Endothelial cell of umbilical vein (primary cell): ENCODE data around the gene DLG5. TPM values are rescaled to one million over a fixed set of nuclear protein-coding genes. Genes with fewer than 3 reads are reported as not detected.

Source experiments
- BruUV-seq: library from RNA; stranded (reverse); fragments of 400-500 nt; replicated peaks from 2 replicates; lab custom pipeline; 2021; lab: Mats Ljungman, UMichigan
- CTCF ChIA-PET: fragments of 300-600, 350-600 bp; sonication (Branson Sonifier 250); formaldehyde crosslinking; loops from one replicate; lab custom pipeline; 2021; ENCODE audit warnings: antibody characterized with exemption, inconsistent platforms; lab: Charles Lee
- POLR2A ChIA-PET: fragments of 300-600, 350-600 bp; sonication (Branson Sonifier 250); formaldehyde crosslinking; loops from one replicate; lab custom pipeline; 2021; ENCODE audit warnings: antibody characterized with exemption, inconsistent platforms; lab: Charles Lee
- DNase-seq: peaks from one replicate; pipeline ENCODE4 v3.0.0-alpha.2; 2011; ENCODE audit warnings: low read depth, low spot score
- FAIRE-seq: peaks from 2 replicates; lab custom pipeline; 2011; peaks lifted over from hg19 to GRCh38; lab: Jason Lieb, UNC
- H2AFZ ChIP-seq: 2 replicates; pipeline ENCODE4 v1.6.0; 2012; ENCODE audit warnings: low read depth, low read length, control low read depth, inconsistent platforms
- H3K27ac ChIP-seq: 2 replicates; pipeline ENCODE4 v1.5.1; 2011; ENCODE audit warnings: low read depth, mild to moderate bottlenecking, control low read depth, low read length, moderate library complexity; ENCODE audit not compliant: insufficient read depth
- H3K27me3 ChIP-seq, 2 experiments: 2 replicates each; pipeline versions ENCODE4 v1.6.0 to v1.6.1; 2011; ENCODE audit warnings: low read length in 2 of 2, mixed read lengths in 1 of 2; ENCODE audit not compliant: control insufficient read depth in 2 of 2, insufficient read depth in 2 of 2
- H3K36me3 ChIP-seq, 2 experiments: 2 replicates in 1 of 2; 3 replicates in 1 of 2; pipeline ENCODE4 v1.5.1; 2011; ENCODE audit warnings: low read length in 2 of 2, mild to moderate bottlenecking in 1 of 2, moderate library complexity in 1 of 2; ENCODE audit not compliant: control insufficient read depth in 2 of 2, insufficient read depth in 2 of 2; ENCODE audit errors: extremely low read depth in 1 of 2
- H3K4me1 ChIP-seq: 3 replicates; pipeline ENCODE4 v1.5.1; 2011; ENCODE audit warnings: mild to moderate bottlenecking, low read length; ENCODE audit not compliant: control insufficient read depth, insufficient read depth; ENCODE audit errors: extremely low read depth
- H3K4me2 ChIP-seq: 2 replicates; pipeline ENCODE4 v1.6.1; 2011; ENCODE audit warnings: low read length, control low read depth, mixed read lengths; ENCODE audit not compliant: insufficient read depth
- H3K4me3 ChIP-seq, 3 experiments: fragments of 200-600 bp in 1 of 3; sonication (generic), shearing (Covaris generic) in 1 of 3; replicated peaks in 1 of 3; 2 replicates each; pipeline ENCODE4 v1.5.1; 2011 to 2016; ENCODE audit warnings: control low read depth in 3 of 3, low read length in 3 of 3, mild to moderate bottlenecking in 2 of 3, inconsistent platforms in 1 of 3, low read depth in 1 of 3, moderate library complexity in 1 of 3; ENCODE audit not compliant: insufficient read depth in 1 of 3
- H3K79me2 ChIP-seq: 2 replicates; pipeline ENCODE4 v1.6.0; 2012; ENCODE audit warnings: low read length, inconsistent platforms; ENCODE audit not compliant: control insufficient read depth, insufficient read depth
- H3K9ac ChIP-seq: replicated peaks from 2 replicates; pipeline ENCODE3; 2011; ENCODE audit warnings: low read length, control low read depth; ENCODE audit not compliant: insufficient read depth; ENCODE audit errors: extremely low read depth
- H3K9me1 ChIP-seq: replicated peaks from 3 replicates; pipeline ENCODE4 v1.6.0; 2011; ENCODE audit warnings: mild to moderate bottlenecking, low read length; ENCODE audit not compliant: control insufficient read depth, insufficient read depth; ENCODE audit errors: extremely low read depth
- H3K9me3 ChIP-seq: replicated peaks from 2 replicates; pipeline ENCODE4 v1.5.1; 2012; ENCODE audit warnings: low read length, inconsistent platforms; ENCODE audit not compliant: control insufficient read depth, insufficient read depth
- H4K20me1 ChIP-seq: replicated peaks from 2 replicates; pipeline ENCODE3; 2011; ENCODE audit warnings: mild to moderate bottlenecking, low read length; ENCODE audit not compliant: control insufficient read depth, insufficient read depth; ENCODE audit errors: extremely low read depth
- CTCF ChIP-seq, 2 donors: IDR thresholded peaks; 1 replicate in 1 of 2; 2 replicates in 1 of 2; pipeline ENCODE4 v1.5.1; 2011; ENCODE audit warnings: low read length in 2 of 2, mild to moderate bottlenecking in 2 of 2, moderate library complexity in 2 of 2, control low read depth in 1 of 2, inconsistent platforms in 1 of 2, low read depth in 1 of 2; ENCODE audit not compliant: insufficient read depth in 1 of 2; ENCODE audit errors: extremely low read depth in 1 of 2
- EZH2 ChIP-seq: IDR thresholded peaks from 2 replicates; pipeline ENCODE4 v1.6.1; 2012; ENCODE audit warnings: borderline replicate concordance, low read depth, mild to moderate bottlenecking, moderate library complexity, low read length, inconsistent platforms; ENCODE audit not compliant: severe bottlenecking
- FOS ChIP-seq: IDR thresholded peaks from 2 replicates; pipeline ENCODE4 v1.6.1; 2011; ENCODE audit warnings: mild to moderate bottlenecking, low read length, moderate library complexity, borderline replicate concordance; ENCODE audit not compliant: insufficient read depth
- GATA2 ChIP-seq: IDR thresholded peaks from 2 replicates; pipeline ENCODE4 v1.7.0; 2011; ENCODE audit warnings: low read depth, mild to moderate bottlenecking, moderate library complexity, mixed read lengths, low read length; ENCODE audit not compliant: insufficient read length, insufficient read depth
- MAX ChIP-seq: IDR thresholded peaks from 2 replicates; pipeline ENCODE4 v1.6.1; 2011; ENCODE audit not compliant: insufficient read depth, insufficient read length
- MYC ChIP-seq: IDR thresholded peaks from one replicate; pipeline ENCODE4 v1.6.1; 2011; ENCODE audit warnings: mild to moderate bottlenecking, low read depth, low read length
- POLR2A ChIP-seq: IDR thresholded peaks from 2 replicates; pipeline ENCODE4 v1.6.1; 2012; ENCODE audit warnings: low read depth, mild to moderate bottlenecking, control low read depth, low read length
- POLR2AphosphoS5 ChIP-seq: IDR thresholded peaks from 2 replicates; pipeline ENCODE4 v1.6.1; 2012; ENCODE audit warnings: low read depth, mild to moderate bottlenecking, control low read depth, low read length, moderate library complexity; ENCODE audit not compliant: insufficient read depth
- dilution Hi-C: fragments of 300-500 bp; cut with MboI; formaldehyde crosslinking; loops from one replicate; pipeline ENCODE4 v1.15.0; 2019; ENCODE audit warnings: low sequenced_read_pairs; ENCODE audit not compliant: extremely low pct_ligation_motif_present
- intact Hi-C: fragments of 100-400 bp; cut with micrococcal nuclease; formaldehyde crosslinking; loops from one replicate; pipeline ENCODE4 v1.10.0; 2022
- polyA plus RNA-seq, 4 experiments: library from polyadenylated mRNA; depleted of rRNA in 3 of 4; stranded (reverse) in 3 of 4; unstranded in 1 of 4; fragments of >200 nt; gene quantifications; 2 replicates each; pipeline versions ENCODE4 v1.2.1 to v1.2.3, GENCODE V29; 2011 to 2012; ENCODE audit warnings: missing spikeins in 1 of 4
- total RNA-seq: library from RNA; stranded (reverse); gene quantifications from 2 replicates; pipeline ENCODE4 v1.2.3, GENCODE V29; 2021

Gene DLG5
- total and polyA plus RNA-seq, 2 donors (not counting 3 experiments of a cell fraction or from before 2014, with no cell fraction given), result 12.3 to 24.9 TPM

- ChIA-PET POLR2A (no interaction called here), CTCF (no interaction called here)
- no TSS peak for BruUV-seq
- no peak for FAIRE-seq
- intact Hi-C loops, result no loop called here
- Histone ChIP-seq H3K79me2 (no peaks in the 10 kb centered on the region), H2AFZ (no peak overlapping the region), H3K4me3 (no peak overlapping the region), H3K4me2 (no peak overlapping the region), H3K36me3 (peaks cover 2 to 33% of the 10 kb centered on the region in 2 experiments), H3K4me1 (no peaks in the 10 kb centered on the region), H4K20me1 (no peaks in the 10 kb centered on the region), H3K9ac (no peak overlapping the region), H3K9me3 (no peaks in the 10 kb centered on the region), H3K9me1 (no peaks in the 10 kb centered on the region), H3K27me3 (no peaks in the 10 kb centered on the region), H3K27ac (no peak overlapping the region)
- DNase-seq, result no peak
- dilution Hi-C loops, result no loop called here
- TF ChIP-seq POLR2AphosphoS5 (no peak), CTCF (IDR thresholded peaks at IDR 0.05; ENCODE audit: extremely low read depth in 1 of 2, insufficient read depth in 1 of 2, low read depth in 1 of 2, low read length in 2 of 2) (no peak), MAX (no peak)
Observed at GRCh38 chr10:77817541-77817940, 109.0 kb downstream of the DLG5 start.

GRCh38 chr10:77816311-77816710, 110.2 kb downstream of the DLG5 start:
- Histone ChIP-seq H3K9me3 (no peaks in the 10 kb centered on the region), H2AFZ (no peak overlapping the region), H3K27ac (no peak overlapping the region), H3K9ac (no peak overlapping the region), H3K4me1 (no peaks in the 10 kb centered on the region), H4K20me1 (no peaks in the 10 kb centered on the region), H3K9me1 (no peaks in the 10 kb centered on the region), H3K4me2 (no peak overlapping the region), H3K36me3 (peaks cover 2 to 41% of the 10 kb centered on the region in 2 experiments), H3K79me2 (no peaks in the 10 kb centered on the region), H3K4me3 (no peak overlapping the region), H3K27me3 (no peaks in the 10 kb centered on the region)
- dilution Hi-C loops, result no loop called here
- intact Hi-C loops, result no loop called here
- BruUV-seq, result no TSS peak
- TF ChIP-seq FOS, result no peak
- TF ChIP-seq POLR2A, result no peak
- TF ChIP-seq CTCF (IDR thresholded peaks at IDR 0.05; ENCODE audit: extremely low read depth in 1 of 2, insufficient read depth in 1 of 2, low read depth in 1 of 2, low read length in 2 of 2), result no peak
- TF ChIP-seq EZH2, result no peak
- TF ChIP-seq GATA2, result no peak
- no peak for TF ChIP-seq POLR2AphosphoS5
- no peak for TF ChIP-seq MYC
- TF ChIP-seq MAX, result no peak
- FAIRE-seq (no peak), DNase-seq (no peak)
- ChIA-PET CTCF (no interaction called here), POLR2A (no interaction called here)
